ENCODE measurements around the gene HS2ST1.

- TF ChIP-seq EZH2 (IDR thresholded peaks at IDR 0.05; ENCODE audit: insufficient read depth, poor library complexity, severe bottlenecking): no peak
- no peak for TF ChIP-seq EZH2phosphoT487 (IDR thresholded peaks at IDR 0.05; ENCODE audit: insufficient read depth, low read depth)
Measured at GRCh38 chr1:86981482-86982213, 67.2 kb downstream of the HS2ST1 start.

Data from GM23248 (cell line).